GM23338 (cell line): Measurements from ENCODE around the gene NAPSA. TPM values are rescaled to one million over a fixed set of nuclear protein-coding genes. Genes with fewer than 3 reads are reported as not detected.
A peak's percentile ranks its signal among the peaks of the same experiment; 100 is the strongest.

Source experiments
- ATAC-seq: fragments of 200-7000 bp; cut with Tn5 transposase; 3 replicates; pipeline ENCODE4 v1.9.1; 2020
- DNase-seq: peaks from one replicate; pipeline ENCODE4 v3.0.0-alpha.2; 2015; ENCODE audit warnings: low spot score
- H2AFZ ChIP-seq: fragments of 200-600 bp; sonication (generic); 2 replicates; pipeline ENCODE4 v1.8.0; 2016; ENCODE audit warnings: antibody characterized with exemption, mild to moderate bottlenecking, moderate library complexity
- H3F3A ChIP-seq: fragments of 200-600 bp; sonication (generic); replicated peaks from 2 replicates; pipeline ENCODE4 v1.8.0; 2017; ENCODE audit warnings: antibody characterized with exemption, mixed run types, low read depth
- H3K27ac ChIP-seq: fragments of 200-600 bp; sonication (generic); 2 replicates; pipeline ENCODE4 v1.6.1; 2016; ENCODE audit warnings: low read depth
- H3K27me3 ChIP-seq: fragments of 200-600 bp; sonication (generic); 2 replicates; pipeline ENCODE4 v1.8.0; 2016; ENCODE audit warnings: mild to moderate bottlenecking, mixed run types, moderate library complexity; ENCODE audit not compliant: insufficient read depth
- H3K36me3 ChIP-seq: fragments of 200-600 bp; sonication (generic); 2 replicates; pipeline ENCODE4 v1.8.0; 2016; ENCODE audit warnings: mild to moderate bottlenecking; ENCODE audit not compliant: insufficient read depth
- H3K4me1 ChIP-seq: fragments of 200-600 bp; sonication (generic); 2 replicates; pipeline ENCODE4 v1.8.0; 2016; ENCODE audit warnings: mild to moderate bottlenecking, moderate library complexity; ENCODE audit not compliant: insufficient read depth
- H3K4me2 ChIP-seq: fragments of 200-600 bp; sonication (generic); 2 replicates; pipeline ENCODE4 v1.7.1; 2017; ENCODE audit warnings: mixed run types
- H3K4me3 ChIP-seq: fragments of 200-600 bp; sonication (generic); 2 replicates; pipeline ENCODE4 v1.6.1; 2016; ENCODE audit warnings: mixed run types
- H3K79me2 ChIP-seq: fragments of 200-600 bp; sonication (generic); replicated peaks from 2 replicates; pipeline ENCODE4 v1.8.0; 2017; ENCODE audit warnings: mild to moderate bottlenecking; ENCODE audit not compliant: insufficient read depth
- H3K9me2 ChIP-seq: fragments of 200-600 bp; sonication (generic); 2 replicates; pipeline ENCODE4 v1.8.0; 2017; ENCODE audit not compliant: insufficient read depth
- H4K20me1 ChIP-seq: fragments of 200-600 bp; sonication (generic); replicated peaks from 2 replicates; pipeline ENCODE4 v1.8.0; 2017; ENCODE audit warnings: mild to moderate bottlenecking; ENCODE audit not compliant: insufficient read depth
- H3K27ac Mint-ChIP-seq: 2 replicates; pipeline ENCODE4 v1.8.0; 2020; ENCODE audit warnings: inconsistent platforms, mild to moderate bottlenecking, moderate library complexity, mixed read lengths
- H3K27me3 Mint-ChIP-seq: 3 replicates; pipeline ENCODE4 v1.8.0; 2022; ENCODE audit warnings: low read depth, mild to moderate bottlenecking, moderate library complexity, mixed read lengths, inconsistent platforms; ENCODE audit not compliant: insufficient read depth, poor library complexity
- H3K36me3 Mint-ChIP-seq: 3 replicates; pipeline ENCODE4 v1.8.0; 2021; ENCODE audit warnings: low read depth, mild to moderate bottlenecking, inconsistent platforms, moderate library complexity, mixed read lengths
- H3K4me1 Mint-ChIP-seq: 3 replicates; pipeline ENCODE4 v1.8.0; 2020; ENCODE audit warnings: mild to moderate bottlenecking, inconsistent platforms, mixed read lengths
- H3K4me3 Mint-ChIP-seq: 3 replicates; pipeline ENCODE4 v1.8.0; 2021; ENCODE audit warnings: moderate library complexity, mild to moderate bottlenecking, inconsistent platforms, mixed read lengths
- H3K9me3 Mint-ChIP-seq: 3 replicates; pipeline ENCODE4 v1.8.0; 2020; ENCODE audit warnings: moderate library complexity, mild to moderate bottlenecking, inconsistent platforms, mixed read lengths
- CREB1 ChIP-seq: fragments of 250-450 bp; sonication (Bioruptor Pico); IDR thresholded peaks from 2 replicates; pipeline ENCODE4 v1.5.0; 2020; ENCODE audit warnings: low read depth, mild to moderate bottlenecking, moderate library complexity
- ETS1 ChIP-seq: IDR thresholded peaks from 2 replicates; pipeline ENCODE4 v1.6.1; 2016; ENCODE audit warnings: antibody characterized with exemption
- EZH2 ChIP-seq: fragments of 200-600 bp; sonication (generic); IDR thresholded peaks from one replicate; pipeline ENCODE4 v1.8.0; 2017; ENCODE audit warnings: antibody characterized with exemption, mild to moderate bottlenecking, low read depth; ENCODE audit not compliant: unreplicated experiment
- EZH2phosphoT487 ChIP-seq: fragments of 200-600 bp; sonication (generic); IDR thresholded peaks from one replicate; pipeline ENCODE4 v1.8.1; 2018; ENCODE audit warnings: antibody characterized with exemption; ENCODE audit not compliant: unreplicated experiment
- JUNB ChIP-seq: IDR thresholded peaks from one replicate; pipeline ENCODE4 v1.6.1; 2016; ENCODE audit warnings: antibody characterized with exemption; ENCODE audit not compliant: unreplicated experiment
- NANOG ChIP-seq: IDR thresholded peaks from 2 replicates; pipeline ENCODE4 v1.6.1; 2016; ENCODE audit warnings: antibody characterized with exemption, borderline replicate concordance
- POLR2AphosphoS5 ChIP-seq: IDR thresholded peaks from 2 replicates; pipeline ENCODE4 v1.6.1; 2016; ENCODE audit warnings: antibody characterized with exemption, low read depth
- REST ChIP-seq: IDR thresholded peaks from one replicate; pipeline ENCODE4 v1.6.1; 2018; ENCODE audit warnings: antibody characterized with exemption; ENCODE audit not compliant: unreplicated experiment
- STAT1 ChIP-seq: IDR thresholded peaks from one replicate; pipeline ENCODE4 v1.6.1; 2016; ENCODE audit warnings: antibody characterized with exemption; ENCODE audit not compliant: unreplicated experiment
- ZNF114 ChIP-seq: fragments of 250-450 bp; sonication (Bioruptor Pico); IDR thresholded peaks from 2 replicates; pipeline ENCODE4 v1.5.0; 2020; ENCODE audit warnings: mild to moderate bottlenecking, moderate library complexity
- ZNF331 ChIP-seq: fragments of 250-450 bp; sonication (Bioruptor Pico); IDR thresholded peaks from 2 replicates; pipeline ENCODE4 v1.5.0; 2020; ENCODE audit warnings: low read depth, mild to moderate bottlenecking, moderate library complexity
- polyA plus RNA-seq: library from polyadenylated mRNA; unstranded; fragments of >200 nt; fragmentation: Nextera tagmentation; extraction: Ambion mirVana; gene quantifications from 2 replicates; pipeline ENCODE4 v1.2.1, GENCODE V29; 2016
- total RNA-seq: library from RNA; depleted of rRNA; stranded (reverse); fragments of >200 nt; shearing (Covaris generic); gene quantifications from 2 replicates; pipeline ENCODE4 v1.2.3, GENCODE V29; 2014

Gene NAPSA
- total and polyA plus RNA-seq, 2 experiments from 2014 or later = 0.14 to 0.99 TPM

- no peak for TF ChIP-seq CREB1
- TF ChIP-seq ETS1 = no peak
Measured at GRCh38 chr19:50377051-50377461, 11.6 kb upstream of the NAPSA start (continued).

GRCh38 chr19:50376166-50377050 lies 11.0 kb upstream of the NAPSA start, which contains the start of gene NR1H2:
TSS of gene NR1H2 (plus strand) at chr19:50376457. CDS start at chr19:50377606, 1,149 bp downstream.
- Histone ChIP-seq H4K20me1 (peaks cover 4% of the 10 kb centered on the region), H3K27ac (peak within 1 kb of the TSS; percentile 98), H3K4me1 (0 out of 2 replicates have a peak, but pooled peaks cover 3% of the 10 kb centered on the region), H3K27me3 (no peaks in the 10 kb centered on the region), H3K4me3 (peak within 1 kb of the TSS; percentile 87), H3K4me2 (peak within 1 kb of the TSS; percentile 73), H2AFZ (peak within 1 kb of the TSS; percentile 49; the same call in 1 of the 2 replicates), H3K36me3 (peaks cover 9% of the 10 kb centered on the region; the same call in 1 of the 2 replicates), H3F3A (0 out of 2 replicates have a peak, but pooled peaks cover 11% of the 10 kb centered on the region), H3K79me2 (no peaks in the 10 kb centered on the region), H3K9me2 (no peaks in the 10 kb centered on the region)
- TF ChIP-seq CREB1 = peak; percentile 94
- peak; percentile 63 for TF ChIP-seq POLR2AphosphoS5
- TF ChIP-seq EZH2phosphoT487 = no peak
- no peak for TF ChIP-seq EZH2
- TF ChIP-seq ZNF114 (CRISPR knock-in tag) = no peak
- TF ChIP-seq ETS1 = peak; percentile 89
- DNase-seq (peak; percentile 99), ATAC-seq (peak; percentile 92)
- H3K4me3 Mint-ChIP-seq = peak within 1 kb of the TSS; percentile 99
- H3K27ac Mint-ChIP-seq = peak within 1 kb of the TSS; percentile 100
- peaks cover 2% of the 10 kb centered on the region; the same call in 1 of the 3 replicates for H3K9me3 Mint-ChIP-seq
- peaks cover 2% of the 10 kb centered on the region; the same call in 1 of the 3 replicates for H3K4me1 Mint-ChIP-seq
- H3K27me3 Mint-ChIP-seq = peaks cover 16% of the 10 kb centered on the region
- peaks cover 34% of the 10 kb centered on the region for H3K36me3 Mint-ChIP-seq

- no peak overlapping the region for H3K4me3 Mint-ChIP-seq
- Histone ChIP-seq H3K4me1 (no peaks in the 10 kb centered on the region; the same call in 1 of the 2 replicates), H3K27ac (no peak overlapping the region), H3K27me3 (no peaks in the 10 kb centered on the region), H4K20me1 (no peaks in the 10 kb centered on the region), H3K4me3 (no peak overlapping the region), H3F3A (peaks cover 10% of the 10 kb centered on the region; the same call in 1 of the 2 replicates), H3K36me3 (no peaks in the 10 kb centered on the region), H2AFZ (no peak overlapping the region), H3K9me2 (no peaks in the 10 kb centered on the region), H3K4me2 (no peak overlapping the region), H3K79me2 (no peaks in the 10 kb centered on the region)
- peaks cover under 1% of the 10 kb centered on the region; the same call in 2 of the 3 replicates for H3K36me3 Mint-ChIP-seq
- no peak overlapping the region for H3K27ac Mint-ChIP-seq
- H3K4me1 Mint-ChIP-seq = peaks cover 5% of the 10 kb centered on the region; the same call in 2 of the 3 replicates
- H3K9me3 Mint-ChIP-seq = peaks cover 9% of the 10 kb centered on the region; the same call in 1 of the 3 replicates
- no peak for DNase-seq
- peaks cover 16% of the 10 kb centered on the region for H3K27me3 Mint-ChIP-seq
- no peak for ATAC-seq
- TF ChIP-seq REST (no peak), ETS1 (no peak), STAT1 (no peak), ZNF114 (CRISPR knock-in tag) (no peak), ZNF331 (CRISPR knock-in tag) (no peak), NANOG (no peak), CREB1 (no peak), JUNB (no peak), POLR2AphosphoS5 (no peak)
Measured at GRCh38 chr19:50371914-50372475, 6.6 kb upstream of the NAPSA start.
